Panc1 (cell line): ENCODE measurements around the gene DNAJB8. TPM values are rescaled to one million over a fixed set of nuclear protein-coding genes. Genes with fewer than 3 reads are reported as not detected.

Source experiments
- ATAC-seq: fragments of 200-7000 bp; cut with Tn5 transposase; 2 replicates; pipeline ENCODE4 v1.9.1; 2020; ENCODE audit warnings: mild to moderate bottlenecking, moderate library complexity
- BruUV-seq: library from RNA; stranded (reverse); fragments of 400-500 nt; replicated peaks from 2 replicates; lab custom pipeline; 2021; lab: Mats Ljungman, UMichigan
- CTCF ChIA-PET: fragments of 300-600 bp; sonication (Branson Sonifier 250); formaldehyde crosslinking; loops from one replicate; lab custom pipeline; 2022; ENCODE audit warnings: antibody characterized with exemption; lab: Charles Lee
- POLR2A ChIA-PET: fragments of 300-600 bp; sonication (Branson Sonifier 250); formaldehyde crosslinking; loops from one replicate; lab custom pipeline; 2022; ENCODE audit warnings: antibody characterized with exemption; lab: Charles Lee
- DNase-seq: peaks from one replicate; pipeline ENCODE4 v3.0.0-alpha.2; 2010; ENCODE audit warnings: low read depth, low spot score
- H3K27ac ChIP-seq: 2 replicates; pipeline ENCODE4 v1.5.1; 2011; ENCODE audit warnings: mild to moderate bottlenecking, low read length, inconsistent platforms
- H3K27me3 ChIP-seq: fragments of 200-500 bp; sonication (Bioruptor generic); 2 replicates; pipeline ENCODE4 v1.6.0; 2014; ENCODE audit warnings: low read length, inconsistent platforms; ENCODE audit not compliant: control insufficient read depth, insufficient read depth
- H3K36me3 ChIP-seq: fragments of 200-500 bp; sonication (Bioruptor generic); 2 replicates; pipeline ENCODE4 v1.5.1; 2014; ENCODE audit warnings: inconsistent platforms, mild to moderate bottlenecking, low read length, moderate library complexity; ENCODE audit not compliant: control insufficient read depth, insufficient read depth
- H3K4me1 ChIP-seq: 2 replicates; pipeline ENCODE4 v1.5.1; 2011; ENCODE audit warnings: inconsistent platforms, mild to moderate bottlenecking, low read length, moderate library complexity; ENCODE audit not compliant: control insufficient read depth, insufficient read depth
- H3K4me3 ChIP-seq, 2 experiments: 2 replicates each; pipeline ENCODE4 v1.5.1; 2011 to 2012; ENCODE audit warnings: low read depth in 2 of 2, low read length in 2 of 2, mild to moderate bottlenecking in 2 of 2, inconsistent platforms in 1 of 2, moderate library complexity in 1 of 2
- H3K9me3 ChIP-seq: fragments of 200-500 bp; sonication (Bioruptor generic); 2 replicates; pipeline ENCODE4 v1.5.1; 2014; ENCODE audit warnings: low read depth, mild to moderate bottlenecking, inconsistent platforms, low read length, moderate library complexity; ENCODE audit not compliant: control insufficient read depth, insufficient read depth
- POLR2AphosphoS5 ChIP-seq: IDR thresholded peaks from 2 replicates; pipeline ENCODE4 v1.6.1; 2012; ENCODE audit warnings: mild to moderate bottlenecking, low read depth, low read length, moderate library complexity
- REST ChIP-seq, 2 experiments: IDR thresholded peaks; 2 replicates each; pipeline ENCODE4 v1.6.1; 2011 to 2012; ENCODE audit warnings: low read depth in 2 of 2, control low read depth in 1 of 2, low read length in 1 of 2, mild to moderate bottlenecking in 1 of 2, moderate library complexity in 1 of 2; ENCODE audit not compliant: insufficient read depth in 1 of 2
- SIN3A ChIP-seq: IDR thresholded peaks from 2 replicates; pipeline ENCODE4 v1.6.1; 2012; ENCODE audit warnings: low read depth, mild to moderate bottlenecking, low read length, moderate library complexity, borderline replicate concordance; ENCODE audit not compliant: insufficient read depth
- TCF7L2 ChIP-seq: IDR thresholded peaks from 2 replicates; pipeline ENCODE4 v1.6.1; 2011; ENCODE audit warnings: mild to moderate bottlenecking, low read depth, low read length, inconsistent platforms
- in situ Hi-C: cut with HindIII; loops from 2 replicates; pipeline ENCODE4 v1.10.0; 2016; ENCODE audit warnings: low sequenced_read_pairs, low pct_unique_long_range_greater_than_20kb
- intact Hi-C: fragments of 100-400 bp; cut with micrococcal nuclease; formaldehyde crosslinking; loops from one replicate; pipeline ENCODE4 v1.10.0; 2022; ENCODE audit not compliant: unreplicated experiment
- total RNA-seq: library from RNA; stranded (reverse); gene quantifications from one replicate; pipeline ENCODE4 v1.2.1, GENCODE V29; 2021; ENCODE audit not compliant: unreplicated experiment
- TF ChIP-seq, protein P1 (sequence below): fragments of 450-650 bp; IDR thresholded peaks from 2 replicates; pipeline ENCODE4 v1.5.1; 2017; ENCODE audit warnings: mild to moderate bottlenecking

Gene DNAJB8
- total RNA-seq, 1 experiment from 2014 or later = not detected

GRCh38 chr3:128472449-128473179, 5.9 kb upstream of the DNAJB8 start:
- no peaks in the 10 kb centered on the region for H3K4me1 ChIP-seq
- in situ Hi-C loops (no loop called here), intact Hi-C loops (no loop called here)
- ChIA-PET CTCF (no interaction called here), POLR2A (interaction anchor here (0.5 kb wide), 1 partner anchor 16 kb away, joined by 8 read pairs; no protein-coding TSS in a partner anchor)
- H3K9me3 ChIP-seq = no peaks in the 10 kb centered on the region
- no peak for DNase-seq
- H3K27ac ChIP-seq = no peak overlapping the region
- peak; percentile 14; the same call in 1 of the 2 replicates for ATAC-seq
- no peaks in the 10 kb centered on the region for H3K27me3 ChIP-seq
- no peaks in the 10 kb centered on the region for H3K36me3 ChIP-seq
- no TSS peak for BruUV-seq
- H3K4me3 ChIP-seq = no peak overlapping the region
- TF ChIP-seq, protein P1, sequence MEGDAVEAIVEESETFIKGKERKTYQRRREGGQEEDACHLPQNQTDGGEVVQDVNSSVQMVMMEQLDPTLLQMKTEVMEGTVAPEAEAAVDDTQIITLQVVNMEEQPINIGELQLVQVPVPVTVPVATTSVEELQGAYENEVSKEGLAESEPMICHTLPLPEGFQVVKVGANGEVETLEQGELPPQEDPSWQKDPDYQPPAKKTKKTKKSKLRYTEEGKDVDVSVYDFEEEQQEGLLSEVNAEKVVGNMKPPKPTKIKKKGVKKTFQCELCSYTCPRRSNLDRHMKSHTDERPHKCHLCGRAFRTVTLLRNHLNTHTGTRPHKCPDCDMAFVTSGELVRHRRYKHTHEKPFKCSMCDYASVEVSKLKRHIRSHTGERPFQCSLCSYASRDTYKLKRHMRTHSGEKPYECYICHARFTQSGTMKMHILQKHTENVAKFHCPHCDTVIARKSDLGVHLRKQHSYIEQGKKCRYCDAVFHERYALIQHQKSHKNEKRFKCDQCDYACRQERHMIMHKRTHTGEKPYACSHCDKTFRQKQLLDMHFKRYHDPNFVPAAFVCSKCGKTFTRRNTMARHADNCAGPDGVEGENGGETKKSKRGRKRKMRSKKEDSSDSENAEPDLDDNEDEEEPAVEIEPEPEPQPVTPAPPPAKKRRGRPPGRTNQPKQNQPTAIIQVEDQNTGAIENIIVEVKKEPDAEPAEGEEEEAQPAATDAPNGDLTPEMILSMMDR = no peak
- no peak for TF ChIP-seq SIN3A
- no peak for TF ChIP-seq REST (IDR thresholded peaks at IDR 0.05; ENCODE audit: insufficient read depth in 1 of 2, low read depth in 2 of 2, low read length in 1 of 2)
- no peak for TF ChIP-seq TCF7L2
- no peak for TF ChIP-seq POLR2AphosphoS5

DNA sequence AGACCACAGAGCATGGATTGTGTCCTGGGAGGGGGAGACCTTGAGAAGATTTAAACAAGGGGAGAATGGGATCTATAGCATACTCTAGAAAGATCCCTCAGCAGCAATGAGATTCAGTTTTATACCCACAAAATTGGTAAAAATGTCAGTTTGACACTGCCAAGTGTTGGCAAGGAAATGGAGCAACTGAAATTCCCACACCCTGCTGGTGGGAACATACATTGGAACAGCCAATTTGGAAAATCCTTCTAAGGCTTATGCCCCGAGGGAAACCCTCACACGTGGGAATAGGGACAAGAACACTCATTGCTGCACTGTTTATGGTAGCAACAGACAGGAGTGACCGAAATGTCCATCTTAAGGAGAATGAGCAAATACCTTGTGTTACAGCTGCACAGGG, 5.0 kb upstream of the DNAJB8 start:
- ChIA-PET CTCF (no interaction called here), POLR2A (no interaction called here)
- ATAC-seq = no peak
- H3K9me3 ChIP-seq = no peaks in the 10 kb centered on the region
- H3K4me3 ChIP-seq = no peak overlapping the region
- no peak for DNase-seq
- no peaks in the 10 kb centered on the region for H3K27me3 ChIP-seq
- no TSS peak for BruUV-seq
- in situ Hi-C loops = no loop called here
- TF ChIP-seq SIN3A (no peak), POLR2AphosphoS5 (no peak), TCF7L2 (no peak), REST (IDR thresholded peaks at IDR 0.05; ENCODE audit: insufficient read depth in 1 of 2, low read depth in 2 of 2, low read length in 1 of 2) (no peak)
- TF ChIP-seq, protein P1 = no peak
- H3K4me1 ChIP-seq = no peaks in the 10 kb centered on the region
- no peak overlapping the region for H3K27ac ChIP-seq
- intact Hi-C loops = no loop called here
- H3K36me3 ChIP-seq = no peaks in the 10 kb centered on the region
